Stimulated activated CD4-positive, alpha-beta T cell treated with anti-CD3 and anti-CD28 coated beads, Interleukin-1b, Interleukin-23, amount 100 ng/mL, for 4 hours (primary cell): Measurements from ENCODE around the gene CEP164.

Source experiments
- DNase-seq, 2 donors: peaks; one replicate each; pipeline ENCODE4 v3.0.0-alpha.2; 2020; ENCODE audit warnings: low read depth in 2 of 2

Gene CEP164

GRCh38 chr11:117366248-117366647 is 38.6 kb downstream of the CEP164 start:
- no peak for DNase-seq

GRCh38 chr11:117366875-117367274 is 39.2 kb downstream of the CEP164 start:
- no peak for DNase-seq

GRCh38 chr11:117369534-117369933 is 41.9 kb downstream of the CEP164 start:
- no peak for DNase-seq

- no peak for DNase-seq
Observed at GRCh38 chr11:117371453-117371852, 43.8 kb downstream of the CEP164 start.

- no peak for DNase-seq
Observed at GRCh38 chr11:117374316-117375055, 46.8 kb downstream of the CEP164 start.

GRCh38 chr11:117375960-117376359 is 48.3 kb downstream of the CEP164 start:
- DNase-seq: no peak

- no peak for DNase-seq
Observed at GRCh38 chr11:117376517-117376916, 48.9 kb downstream of the CEP164 start.

GRCh38 chr11:117378976-117379865 is 51.6 kb downstream of the CEP164 start:
- DNase-seq: no peak

GRCh38 chr11:117380676-117381075 is 53.0 kb downstream of the CEP164 start:
- no peak for DNase-seq

GRCh38 chr11:117381481-117382387 is 54.1 kb downstream of the CEP164 start:
- DNase-seq: no peak

- DNase-seq: no peak
Observed at GRCh38 chr11:117382746-117383145, 55.1 kb downstream of the CEP164 start.

- no peak for DNase-seq
Observed at GRCh38 chr11:117384045-117384444, 56.4 kb downstream of the CEP164 start.

- DNase-seq: no peak
Observed at GRCh38 chr11:117385471-117385870, 57.8 kb downstream of the CEP164 start.

GRCh38 chr11:117385906-117386305 is 58.3 kb downstream of the CEP164 start:
- DNase-seq: no peak

GRCh38 chr11:117387992-117388755 is 60.5 kb downstream of the CEP164 start:
- no peak for DNase-seq

GRCh38 chr11:117390743-117391142 is 63.1 kb downstream of the CEP164 start:
- DNase-seq: no peak

- DNase-seq: no peak
Observed at GRCh38 chr11:117391181-117391580, 63.5 kb downstream of the CEP164 start.

GRCh38 chr11:117392001-117392690 is 64.5 kb downstream of the CEP164 start:
- DNase-seq: no peak

- DNase-seq: no peak
Observed at GRCh38 chr11:117392979-117393378, 65.3 kb downstream of the CEP164 start.

- DNase-seq: no peak
Observed at GRCh38 chr11:117394221-117394925, 66.7 kb downstream of the CEP164 start.
